GM19351 (cell line): ENCODE data around the gene KLHL24.
"Not testable (repeated sequence)": the region's sequence is repeated elsewhere in the genome, so short reads cannot be mapped to it uniquely, and the experiment has no call there.

Experiments used
- ATAC-seq: cut with Tn5 transposase; IDR thresholded peaks from one replicate; pipeline ENCODE4 v1.9.1; 2021; ENCODE audit warnings: mild to moderate bottlenecking, moderate library complexity; ENCODE audit not compliant: unreplicated experiment

The KLHL24 gene

GRCh38 chr3:183635431-183636220, at the start of gene KLHL24:
KLHL24 (plus strand) TSS chr3:183635623; CDS start chr3:183650357, 14,734 bp downstream.
- ATAC-seq, result peak; percentile 83

GRCh38 chr3:183586477-183586876, 48.9 kb upstream of the KLHL24 start:
- no peak for ATAC-seq

GRCh38 chr3:183587336-183587735, 48.1 kb upstream of the KLHL24 start:
- no peak for ATAC-seq

GRCh38 chr3:183590442-183590841, 45.0 kb upstream of the KLHL24 start:
- ATAC-seq, result no peak

GRCh38 chr3:183591881-183592521, 43.4 kb upstream of the KLHL24 start:
- ATAC-seq, result peak; percentile 88

GRCh38 chr3:183592821-183593220, 42.6 kb upstream of the KLHL24 start:
- no peak for ATAC-seq

- ATAC-seq, result no peak
These were observed 40.8 kb upstream of the KLHL24 start for GRCh38 chr3:183594636-183595035.

- ATAC-seq, result no peak
These were observed 37.5 kb upstream of the KLHL24 start for GRCh38 chr3:183597959-183598358.

- not testable (repeated sequence) for ATAC-seq
These were observed 24.1 kb upstream of the KLHL24 start for GRCh38 chr3:183611326-183611725.

GRCh38 chr3:183613366-183614285, 21.8 kb upstream of the KLHL24 start:
- ATAC-seq, result no peak

- no peak for ATAC-seq
These were observed 16.9 kb upstream of the KLHL24 start for GRCh38 chr3:183618542-183618941.

GRCh38 chr3:183619010-183619409, 16.4 kb upstream of the KLHL24 start:
- no peak for ATAC-seq

- ATAC-seq, result no peak
These were observed 15.7 kb upstream of the KLHL24 start for GRCh38 chr3:183619624-183620251.

GRCh38 chr3:183620252-183620628, 15.2 kb upstream of the KLHL24 start:
- ATAC-seq, result no peak

GRCh38 chr3:183622473-183622872, 12.9 kb upstream of the KLHL24 start:
- ATAC-seq, result not testable (repeated sequence)

GRCh38 chr3:183626877-183627594, 8.4 kb upstream of the KLHL24 start:
- ATAC-seq, result no peak

- no peak for ATAC-seq
These were observed 5.7 kb upstream of the KLHL24 start for GRCh38 chr3:183629546-183630301.

GRCh38 chr3:183631715-183632114, 3.7 kb upstream of the KLHL24 start:
- no peak for ATAC-seq

GRCh38 chr3:183632725-183633124, 2.7 kb upstream of the KLHL24 start:
- ATAC-seq, result not testable (repeated sequence)
